Activated CD8-positive, alpha-beta memory T cell treated with anti-CD3 and anti-CD28 coated beads, Interleukin-2, amount 50 U/mL, for 48 hours (primary cell): ENCODE data around the gene CFDP1.
"Not testable (repeated sequence)": the region's sequence is repeated elsewhere in the genome, so short reads cannot be mapped to it uniquely, and the experiment has no call there.

Source experiments
- DNase-seq: peaks from one replicate; pipeline ENCODE4 v3.0.0-alpha.2; 2020

The CFDP1 gene

GRCh38 chr16:75287708-75288107 lies 145.6 kb downstream of the CFDP1 start:
- DNase-seq: no peak

GRCh38 chr16:75286389-75286788 lies 146.9 kb downstream of the CFDP1 start:
- no peak for DNase-seq

- DNase-seq: no peak
Measured at GRCh38 chr16:75282466-75283281, 150.6 kb downstream of the CFDP1 start.

GRCh38 chr16:75281826-75282225 lies 151.5 kb downstream of the CFDP1 start:
- no peak for DNase-seq

- not testable (repeated sequence) for DNase-seq
Measured at GRCh38 chr16:75281009-75281408, 152.3 kb downstream of the CFDP1 start.

- DNase-seq: no peak
Measured at GRCh38 chr16:75280331-75280804, 152.9 kb downstream of the CFDP1 start.

GRCh38 chr16:75279305-75279704 lies 154.0 kb downstream of the CFDP1 start:
- DNase-seq: no peak

- no peak for DNase-seq
Measured at GRCh38 chr16:75273054-75273925, 160.0 kb downstream of the CFDP1 start.

- DNase-seq: not testable (repeated sequence)
Measured at GRCh38 chr16:75272629-75273028, 160.7 kb downstream of the CFDP1 start.

GRCh38 chr16:75272097-75272551 lies 161.2 kb downstream of the CFDP1 start:
- no peak for DNase-seq

- DNase-seq: no peak
Measured at GRCh38 chr16:75271441-75272096, 161.7 kb downstream of the CFDP1 start.

- not testable (repeated sequence) for DNase-seq
Measured at GRCh38 chr16:75269358-75269757, 163.9 kb downstream of the CFDP1 start.

- no peak for DNase-seq
Measured at GRCh38 chr16:75267631-75268264, 165.6 kb downstream of the CFDP1 start.

GRCh38 chr16:75266738-75267630 lies 166.3 kb downstream of the CFDP1 start:
- DNase-seq: no peak

- DNase-seq: peak; percentile 70
Measured at GRCh38 chr16:75265911-75266701, 167.2 kb downstream of the CFDP1 start.

- DNase-seq: no peak
Measured at GRCh38 chr16:75264999-75265910, 168.0 kb downstream of the CFDP1 start.

- no peak for DNase-seq
Measured at GRCh38 chr16:75264457-75264998, 168.8 kb downstream of the CFDP1 start.

GRCh38 chr16:75263963-75264445 lies 169.3 kb downstream of the CFDP1 start:
- DNase-seq: no peak
